HG03064 (cell line): ENCODE measurements around the gene SIGLEC6.

Source experiments
- ATAC-seq: cut with Tn5 transposase; IDR thresholded peaks from one replicate; pipeline ENCODE4 v1.9.1; 2021; ENCODE audit warnings: low read depth; ENCODE audit not compliant: unreplicated experiment

The SIGLEC6 gene

GRCh38 chr19:51549533-51550324, 18.3 kb upstream of the SIGLEC6 start:
- no peak for ATAC-seq

- no peak for ATAC-seq
Measured at GRCh38 chr19:51548891-51549305, 17.4 kb upstream of the SIGLEC6 start.

GRCh38 chr19:51548213-51548651, 16.8 kb upstream of the SIGLEC6 start:
- no peak for ATAC-seq

GRCh38 chr19:51547397-51548212, 16.1 kb upstream of the SIGLEC6 start:
- ATAC-seq, result no peak

- no peak for ATAC-seq
Measured at GRCh38 chr19:51546650-51547396, 15.4 kb upstream of the SIGLEC6 start.

GRCh38 chr19:51546107-51546649, 14.7 kb upstream of the SIGLEC6 start:
- ATAC-seq, result no peak

- ATAC-seq, result no peak
Measured at GRCh38 chr19:51544038-51544437, 12.6 kb upstream of the SIGLEC6 start.

- ATAC-seq, result no peak
Measured at GRCh38 chr19:51542699-51543098, 11.2 kb upstream of the SIGLEC6 start.

GRCh38 chr19:51541458-51542357, 10.2 kb upstream of the SIGLEC6 start:
- ATAC-seq, result no peak

GRCh38 chr19:51539821-51540366, 8.4 kb upstream of the SIGLEC6 start:
- no peak for ATAC-seq

- no peak for ATAC-seq
Measured at GRCh38 chr19:51535535-51535934, 4.1 kb upstream of the SIGLEC6 start.

- no peak for ATAC-seq
Measured at GRCh38 chr19:51530616-51531015, 854 bp downstream of the SIGLEC6 start.

GRCh38 chr19:51529301-51529700, 2.2 kb downstream of the SIGLEC6 start:
- no peak for ATAC-seq

- no peak for ATAC-seq
Measured at GRCh38 chr19:51525651-51526050, 5.8 kb downstream of the SIGLEC6 start.

GRCh38 chr19:51524666-51525264, 6.7 kb downstream of the SIGLEC6 start:
- ATAC-seq, result no peak

- ATAC-seq, result no peak
Measured at GRCh38 chr19:51521781-51522180, 9.7 kb downstream of the SIGLEC6 start.

GRCh38 chr19:51521357-51521756, 10.1 kb downstream of the SIGLEC6 start:
- no peak for ATAC-seq

- no peak for ATAC-seq
Measured at GRCh38 chr19:51520728-51521127, 10.7 kb downstream of the SIGLEC6 start.

- no peak for ATAC-seq
Measured at GRCh38 chr19:51514866-51515481, 16.5 kb downstream of the SIGLEC6 start.
